ENCODE data around the gene CPLX3.
A peak's percentile ranks its signal among the peaks of the same experiment; 100 is the strongest.
"Not testable (repeated sequence)": the region's sequence is repeated elsewhere in the genome, so short reads cannot be mapped to it uniquely, and the experiment has no call there.

The CPLX3 gene, protein sequence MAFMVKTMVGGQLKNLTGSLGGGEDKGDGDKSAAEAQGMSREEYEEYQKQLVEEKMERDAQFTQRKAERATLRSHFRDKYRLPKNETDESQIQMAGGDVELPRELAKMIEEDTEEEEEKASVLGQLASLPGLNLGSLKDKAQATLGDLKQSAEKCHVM

DNA sequence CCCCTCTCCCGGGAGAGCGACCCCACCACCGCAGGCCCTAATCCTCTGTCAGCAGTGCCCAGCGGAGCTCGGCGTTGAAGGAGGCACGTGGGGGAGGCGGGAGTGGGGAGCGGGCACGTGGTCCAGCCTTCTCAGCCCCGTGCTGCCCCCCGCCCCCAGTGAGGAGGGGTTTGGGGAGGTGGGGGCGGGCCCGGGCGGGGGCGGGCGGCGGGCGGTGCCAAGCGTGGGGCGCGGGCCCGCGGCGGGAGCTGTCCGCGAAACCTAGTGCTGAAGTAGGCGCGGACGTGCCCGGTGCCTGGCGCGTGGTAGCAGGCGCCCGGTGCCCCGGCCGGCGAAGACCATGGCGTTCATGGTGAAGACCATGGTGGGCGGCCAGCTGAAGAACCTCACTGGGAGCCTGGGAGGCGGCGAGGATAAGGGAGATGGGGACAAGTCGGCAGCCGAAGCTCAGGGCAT is at the start of gene CPLX3:
Gene CPLX3, plus strand, starts transcription at position 264 of the 456 bp plus-strand sequence. Its CDS starts 77 bp downstream, at position 341.
- DNase-seq = peak in 17 of 56 donors; percentile 5 to 50 (median 16)

DNA sequence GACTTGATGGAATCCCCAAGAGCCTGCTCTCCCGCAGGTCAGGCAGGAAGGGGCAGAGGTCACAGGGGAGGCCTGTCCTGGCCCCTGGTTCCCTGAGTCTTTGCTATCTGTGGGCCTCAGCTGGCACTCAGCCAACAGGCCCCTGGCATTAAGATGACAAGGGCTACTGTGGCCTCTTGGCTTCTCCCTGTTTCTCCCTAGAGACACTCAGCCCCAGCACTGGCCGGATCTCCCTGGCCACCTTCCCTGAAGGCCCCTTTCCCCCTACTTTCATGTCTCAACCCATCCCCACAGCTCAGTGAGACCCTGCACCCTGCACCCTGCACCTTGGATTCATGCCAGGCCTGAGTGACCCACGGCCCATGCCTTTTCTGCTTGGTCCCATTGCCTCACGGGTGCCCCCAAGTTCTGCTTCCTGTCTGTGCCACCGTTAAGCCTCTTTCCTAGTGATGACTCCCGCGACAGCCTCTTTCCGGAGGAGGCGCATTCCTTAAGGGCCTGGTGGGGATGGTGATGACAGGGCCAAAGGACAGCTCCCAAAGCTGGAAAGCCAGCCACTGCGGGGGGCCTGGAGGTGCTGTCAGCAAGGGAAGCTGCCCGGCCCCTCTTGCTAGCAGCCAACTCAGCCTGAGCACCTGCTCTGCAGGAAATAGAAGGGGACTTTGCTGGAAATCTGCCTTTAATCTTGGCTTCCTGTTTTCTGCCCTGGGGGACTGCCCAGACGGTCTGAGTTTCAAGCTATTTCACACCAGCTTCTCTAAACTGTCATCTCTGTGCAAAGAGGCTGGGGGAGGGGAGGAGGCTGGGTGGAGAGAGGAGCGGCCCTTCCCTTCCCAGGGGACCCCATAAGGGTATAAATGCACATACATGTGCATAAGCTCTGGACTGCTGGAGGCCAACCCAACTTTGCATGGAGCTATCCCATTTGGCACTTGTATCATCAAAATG is 49.3 kb upstream of the CPLX3 start:
- DNase-seq = peak in 4 of 56 donors; percentile 18 to 41 (median 38)

DNA sequence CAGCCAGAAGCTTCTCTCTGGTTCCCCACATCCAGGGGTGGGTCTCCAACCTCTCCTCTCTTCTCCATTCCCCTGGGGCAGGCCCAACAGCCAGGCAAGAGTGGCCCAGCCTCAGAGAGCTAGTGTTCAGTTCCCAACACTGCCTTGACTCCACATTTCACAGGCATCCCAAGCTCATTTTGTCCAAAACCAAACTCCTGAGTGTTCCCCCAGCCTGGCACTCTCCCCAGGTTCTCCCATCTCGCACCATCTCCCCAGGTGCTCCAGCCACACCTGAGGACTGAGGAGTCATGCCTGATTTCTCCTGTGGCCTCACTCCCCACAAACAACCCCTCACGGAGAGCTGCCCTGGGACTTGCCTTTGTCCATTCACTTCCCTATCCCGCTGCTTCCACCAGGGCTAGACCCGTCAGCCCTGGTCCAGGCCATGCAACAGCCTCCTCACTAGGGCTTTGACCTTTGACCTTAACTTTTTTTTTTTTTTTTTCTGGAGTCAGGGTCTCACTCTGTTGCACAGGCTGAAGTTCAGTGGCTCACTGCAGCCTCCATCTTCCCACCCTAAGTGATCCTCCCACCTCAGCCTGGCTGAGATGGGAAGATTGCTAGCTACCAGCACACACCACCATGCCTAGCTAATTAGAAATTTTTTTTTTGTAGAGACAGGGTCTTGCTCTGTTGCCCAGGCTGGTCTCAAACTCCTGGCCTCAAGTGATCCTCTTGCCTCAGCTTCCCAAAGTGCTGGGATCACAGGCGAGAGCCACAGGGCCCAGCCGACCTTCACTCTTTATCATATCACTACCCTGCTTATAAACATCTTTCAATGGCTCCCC is 48.4 kb upstream of the CPLX3 start:
- DNase-seq = no peak

DNA sequence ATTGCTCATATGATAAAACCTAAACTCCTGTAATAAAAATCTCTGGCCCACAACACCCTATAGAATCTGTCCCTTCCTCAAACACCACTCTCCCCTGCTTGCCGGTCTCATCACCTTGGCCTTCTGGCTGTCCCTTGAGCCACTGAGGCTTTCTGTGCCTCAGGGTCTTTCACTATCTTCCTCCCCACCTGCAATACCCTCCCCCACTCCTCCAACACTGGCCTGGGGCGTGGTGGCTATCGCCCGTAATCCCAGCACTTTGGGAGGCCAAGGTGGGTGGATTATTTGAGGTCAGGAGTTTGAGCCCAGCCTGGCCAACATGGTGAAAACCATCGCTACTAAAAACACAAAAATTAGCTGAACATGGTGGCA is 47.8 kb upstream of the CPLX3 start:
- no peak for DNase-seq

DNA sequence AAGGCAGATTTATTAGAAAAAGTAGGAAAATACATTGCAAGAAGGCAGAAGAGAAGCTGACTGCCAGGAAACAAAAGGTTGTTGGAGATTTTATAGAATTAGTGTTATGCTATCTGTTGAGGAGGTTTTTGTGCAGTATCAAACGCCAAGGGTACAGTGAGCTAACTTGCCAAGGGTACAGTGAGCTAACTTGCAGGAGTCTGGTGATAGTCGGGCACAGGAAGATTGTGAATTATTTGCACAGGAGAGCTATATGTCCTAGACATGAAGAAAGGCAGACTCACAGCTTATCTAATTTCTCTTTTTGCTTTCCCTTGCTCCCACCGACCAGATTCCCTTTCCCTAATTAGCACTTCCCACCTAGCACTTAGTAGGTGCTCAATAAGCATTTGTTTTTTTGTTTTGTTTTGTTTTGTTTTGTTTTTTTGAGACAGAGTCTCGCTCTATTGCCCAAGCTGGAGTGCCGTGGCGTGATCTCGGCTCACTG is 47.2 kb upstream of the CPLX3 start:
- no peak for DNase-seq

DNA sequence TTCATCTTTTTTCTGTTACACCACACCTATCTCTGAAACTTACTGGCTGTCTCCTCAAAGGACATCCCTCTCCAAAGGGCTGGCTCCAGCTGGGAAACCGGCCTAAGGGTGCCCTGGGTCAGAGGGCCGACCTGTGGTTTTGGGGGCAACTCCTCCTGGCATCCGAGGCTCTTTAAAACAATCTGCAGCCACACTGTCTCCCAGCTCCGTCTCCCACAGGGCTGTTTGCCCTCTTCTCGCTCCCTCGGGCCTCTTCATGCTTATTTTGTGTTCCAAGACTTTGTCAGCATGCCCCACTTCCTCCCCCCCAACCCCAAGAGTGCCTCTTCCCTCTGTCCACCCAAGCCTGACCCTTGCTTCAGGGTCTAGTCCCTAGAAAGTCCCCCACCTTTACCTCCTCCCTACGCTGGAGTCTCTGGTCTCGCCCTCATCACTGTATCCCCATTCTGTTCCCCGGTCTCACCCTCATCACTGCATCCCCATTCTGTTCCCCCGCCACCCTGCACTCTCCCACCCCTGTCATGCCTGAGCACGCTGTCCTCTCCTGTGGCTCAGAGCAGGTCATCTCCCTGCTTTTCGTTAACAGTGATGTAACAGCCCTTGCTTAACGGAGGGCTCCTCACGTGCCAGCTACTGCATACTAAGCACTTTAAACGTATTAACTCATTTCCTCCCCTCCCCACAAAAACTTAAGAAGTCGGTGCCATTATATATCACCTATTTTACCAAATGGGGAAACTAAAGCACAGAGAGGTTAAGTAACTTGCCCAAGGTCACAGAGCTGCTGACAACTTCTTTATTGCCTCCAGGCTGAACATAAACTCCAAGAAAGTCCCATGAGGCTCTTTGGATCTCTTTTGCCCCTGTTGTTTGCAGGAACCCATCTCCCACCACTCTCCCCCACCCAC is 45.6 kb upstream of the CPLX3 start:
- DNase-seq = no peak

DNA sequence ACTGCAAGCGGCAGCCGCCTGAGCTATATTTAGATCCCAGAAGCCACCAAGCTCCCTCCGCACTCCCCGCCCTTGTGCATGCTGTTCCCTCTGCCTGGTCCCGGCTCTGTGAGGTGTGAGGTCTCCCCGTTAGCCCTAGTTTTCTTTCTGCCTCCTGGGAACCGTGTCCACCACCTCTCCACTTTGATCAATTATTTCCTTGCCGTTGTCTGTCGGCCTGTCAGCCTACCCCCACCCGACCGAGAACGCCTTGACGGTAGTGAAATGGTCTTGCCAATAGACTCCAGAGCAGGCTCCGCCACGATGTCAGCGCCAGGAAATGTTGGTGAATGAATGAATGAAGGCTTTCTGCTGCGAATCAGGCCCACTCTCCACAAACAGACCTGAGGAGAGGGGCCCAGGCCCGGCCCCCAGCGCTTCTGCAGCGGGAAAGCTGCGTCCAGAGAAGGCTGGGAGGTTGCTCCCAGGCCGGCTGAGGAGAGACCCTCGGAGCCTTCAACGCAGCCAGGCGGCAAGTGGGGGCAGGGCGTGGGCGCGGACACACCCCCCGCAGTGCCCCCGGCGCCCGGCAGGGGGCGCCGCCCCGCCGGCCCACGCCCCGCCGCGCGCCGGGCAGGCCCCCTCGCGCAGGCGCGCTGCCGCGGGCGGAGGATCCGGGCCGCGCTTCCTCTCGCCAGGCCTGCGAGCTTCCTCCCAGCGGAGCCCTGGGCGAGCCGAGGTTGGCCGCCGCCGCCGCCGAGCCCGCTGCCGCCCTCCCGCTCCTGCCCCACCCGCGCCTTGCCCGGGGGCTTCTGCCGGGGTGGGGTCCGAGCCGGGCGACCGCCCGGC is 44.8 kb upstream of the CPLX3 start, which contains the start of gene CSK:
Gene CSK, plus strand, starts transcription at position 650 of the 828 bp plus-strand sequence. CDS start 16,218 bp downstream, outside the sequence.
- DNase-seq = peak in 41 of 56 donors; percentile 27 to 78 (median 54)

DNA sequence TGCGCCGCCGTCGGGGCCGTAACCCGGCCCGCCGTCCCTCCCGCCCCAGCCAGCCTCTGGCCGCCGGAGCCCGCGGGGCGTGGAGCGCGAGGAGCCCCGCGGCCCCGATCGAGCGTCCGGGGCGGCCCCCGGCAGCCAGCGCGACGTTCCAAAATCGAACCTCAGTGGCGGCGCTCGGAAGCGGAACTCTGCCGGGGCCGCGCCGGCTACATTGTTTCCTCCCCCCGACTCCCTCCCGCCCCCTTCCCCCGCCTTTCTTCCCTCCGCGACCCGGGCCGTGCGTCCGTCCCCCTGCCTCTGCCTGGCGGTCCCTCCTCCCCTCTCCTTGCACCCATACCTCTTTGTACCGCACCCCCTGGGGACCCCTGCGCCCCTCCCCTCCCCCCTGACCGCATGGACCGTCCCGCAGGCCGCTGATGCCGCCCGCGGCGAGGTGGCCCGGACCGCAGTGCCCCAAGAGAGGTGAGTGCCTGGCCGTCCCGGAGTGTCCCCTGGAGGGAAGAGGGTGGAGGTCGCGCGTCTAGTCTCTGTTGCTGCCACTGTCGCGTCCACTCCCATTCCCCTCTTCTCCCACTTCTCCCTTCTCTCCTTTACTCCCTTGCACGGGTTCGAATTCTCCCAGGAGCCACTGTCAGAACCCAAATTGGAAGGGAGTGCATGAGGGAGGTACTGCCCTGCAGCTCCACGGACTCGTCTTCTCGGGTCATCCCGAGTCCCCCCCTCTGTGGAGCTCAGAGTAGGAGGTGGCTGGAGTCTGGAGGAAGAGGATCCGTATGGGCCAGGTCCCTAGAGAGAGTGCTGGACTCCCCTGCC is 44.0 kb upstream of the CPLX3 start:
- DNase-seq = peak in 7 of 56 donors; percentile 18 to 52 (median 37)

DNA sequence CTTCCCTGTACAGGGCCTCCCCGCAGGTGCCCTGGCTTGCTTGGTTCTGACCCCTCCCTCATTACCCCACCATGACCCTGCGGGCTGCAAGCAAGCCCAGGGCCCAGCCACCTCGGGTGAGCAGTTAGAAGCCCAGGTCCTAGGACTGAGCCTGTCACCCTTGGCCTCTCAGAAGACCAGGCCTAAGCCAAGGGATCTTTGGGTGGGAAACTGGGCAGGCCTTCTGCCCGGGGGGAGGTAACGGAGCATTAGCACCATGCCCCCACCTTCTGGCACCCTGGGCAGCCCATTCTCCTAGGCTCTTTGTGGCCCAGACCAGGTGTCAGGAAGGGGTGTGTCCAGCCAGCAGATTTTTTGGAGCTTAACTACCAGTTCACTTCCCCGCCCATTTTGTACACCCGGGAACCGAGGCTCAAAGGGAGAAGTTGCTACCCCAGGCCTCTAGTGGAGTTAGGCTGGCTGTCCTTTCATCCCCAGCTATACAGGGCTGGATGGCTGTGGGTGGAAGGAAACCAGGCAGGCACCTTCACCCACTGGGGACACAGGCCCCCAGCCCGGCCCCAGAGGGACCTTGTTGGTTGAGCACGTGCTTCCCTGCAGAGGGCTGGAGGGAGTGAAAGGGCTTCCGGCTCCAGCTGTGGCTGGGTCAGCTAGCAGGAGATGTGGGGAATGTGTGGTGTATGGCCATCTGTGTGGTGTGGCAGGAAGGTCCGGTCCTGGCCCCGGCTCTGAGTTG is 43.2 kb upstream of the CPLX3 start:
- peak in 4 of 56 donors; percentile 12 to 37 (median 26) for DNase-seq

DNA sequence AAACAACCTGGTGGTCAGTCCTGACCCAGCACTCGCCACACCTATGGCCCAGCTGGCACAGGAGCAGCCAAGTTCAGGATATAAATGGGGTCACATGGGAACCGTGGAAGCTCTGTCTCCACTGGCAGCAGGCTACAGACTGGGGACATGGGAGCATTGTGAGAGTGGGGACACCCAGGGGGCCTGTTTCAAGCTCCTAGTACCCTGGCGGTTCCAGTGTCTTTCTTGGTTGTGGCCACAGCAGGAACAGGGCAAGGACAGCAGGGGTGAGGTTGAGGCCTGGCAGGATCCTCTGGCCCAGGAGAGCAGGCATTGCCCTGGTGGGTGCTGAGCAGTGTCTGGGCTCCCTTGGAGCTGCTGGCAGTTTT is 42.6 kb upstream of the CPLX3 start:
- DNase-seq = peak in 1 of 56 donors; percentile 11

DNA sequence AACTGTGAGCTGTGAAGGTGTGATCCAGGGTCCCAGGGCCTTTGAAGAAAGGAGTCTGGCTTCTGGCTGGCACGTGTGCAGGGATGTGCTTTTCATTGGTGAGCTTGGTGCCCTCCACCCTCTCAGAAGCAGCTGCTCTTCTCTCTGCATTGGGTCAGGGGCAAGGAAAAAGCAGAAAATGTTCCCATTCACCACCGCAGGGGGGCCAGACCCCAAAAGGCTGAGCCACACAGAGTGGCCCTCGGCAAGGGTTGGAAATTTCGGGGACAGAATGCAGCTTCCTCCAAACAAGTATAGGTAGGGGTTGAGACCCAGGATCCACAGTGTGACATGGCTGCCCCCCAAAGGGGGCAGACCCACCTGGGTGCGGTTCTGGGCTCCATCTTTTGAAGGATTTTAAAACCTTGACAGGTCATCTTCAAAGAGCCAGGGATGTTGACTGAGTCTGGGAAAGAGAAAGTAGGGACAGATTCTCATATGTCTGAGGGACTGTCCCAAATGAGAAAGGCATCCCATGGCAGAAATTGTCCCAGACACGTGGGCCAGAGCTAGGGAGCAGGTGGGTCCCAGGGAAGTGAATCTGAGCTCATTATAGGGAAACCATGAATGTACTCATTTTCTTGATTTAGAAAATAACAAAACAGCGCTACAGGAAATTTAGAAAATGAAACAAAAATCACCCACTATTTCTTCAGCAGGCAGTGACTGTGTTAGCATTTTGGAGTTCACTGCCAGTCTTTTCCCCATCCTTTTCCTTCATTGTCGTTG is 41.8 kb upstream of the CPLX3 start:
- no peak for DNase-seq

DNA sequence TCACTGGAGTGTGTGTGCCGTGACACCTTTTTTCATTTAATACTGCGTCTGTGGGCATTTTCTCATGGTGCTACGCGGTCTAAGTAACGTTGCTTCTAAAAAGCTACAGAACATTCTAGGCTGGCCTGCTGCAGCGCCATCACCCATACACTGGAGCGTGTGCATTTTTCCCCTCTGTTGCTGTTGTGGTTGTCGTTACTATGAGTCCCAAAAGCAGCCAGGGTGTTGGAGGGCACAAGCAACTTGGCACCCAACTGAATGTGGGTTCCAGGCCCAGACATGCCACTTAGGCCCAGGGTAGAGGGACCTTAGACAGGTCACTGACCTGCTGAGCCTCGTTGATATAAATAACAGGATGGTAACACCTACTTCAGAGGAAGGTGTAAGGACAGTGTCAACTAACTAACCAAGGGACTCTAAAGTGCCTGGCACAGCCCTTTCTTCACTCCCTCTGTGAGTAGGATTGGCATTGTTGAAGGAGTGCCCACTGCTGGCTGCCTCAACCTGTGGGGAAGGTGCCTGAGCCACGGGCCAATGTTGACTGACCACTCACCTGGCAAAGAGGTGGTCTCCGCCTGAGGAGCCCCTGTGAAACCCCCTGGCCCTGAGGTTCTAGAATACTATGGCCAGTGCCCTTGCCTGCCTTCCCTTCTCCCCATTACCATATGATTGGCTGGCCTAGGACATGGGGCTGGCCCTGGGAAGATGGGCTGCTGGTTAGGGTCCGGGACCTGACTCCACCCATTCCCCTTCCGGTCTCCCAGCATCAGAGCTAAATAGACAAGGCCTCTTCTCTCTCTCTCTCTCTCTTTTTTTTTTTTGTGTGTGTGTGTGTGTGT is 41.0 kb upstream of the CPLX3 start:
- DNase-seq = no peak

DNA sequence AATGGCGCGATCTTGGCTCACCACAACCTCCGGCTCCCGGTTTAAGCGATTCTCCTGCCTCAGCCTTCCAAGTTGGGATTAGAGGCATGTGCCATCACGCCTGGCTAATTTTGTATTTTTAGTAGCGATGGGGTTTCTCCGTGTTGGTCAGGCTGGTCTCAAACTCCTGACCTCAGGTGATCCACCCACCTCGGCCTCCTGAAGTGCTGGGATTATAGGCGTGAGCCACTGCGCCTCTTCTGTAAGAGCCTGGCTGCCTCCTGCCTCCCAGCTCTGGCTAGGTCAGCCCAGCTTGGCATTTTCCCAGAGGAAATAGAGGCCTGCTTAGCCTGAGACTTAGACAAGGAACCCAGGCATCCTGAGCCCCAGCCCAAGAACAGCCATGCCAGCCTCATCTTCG is 40.3 kb upstream of the CPLX3 start:
- not testable (repeated sequence) for DNase-seq

DNA sequence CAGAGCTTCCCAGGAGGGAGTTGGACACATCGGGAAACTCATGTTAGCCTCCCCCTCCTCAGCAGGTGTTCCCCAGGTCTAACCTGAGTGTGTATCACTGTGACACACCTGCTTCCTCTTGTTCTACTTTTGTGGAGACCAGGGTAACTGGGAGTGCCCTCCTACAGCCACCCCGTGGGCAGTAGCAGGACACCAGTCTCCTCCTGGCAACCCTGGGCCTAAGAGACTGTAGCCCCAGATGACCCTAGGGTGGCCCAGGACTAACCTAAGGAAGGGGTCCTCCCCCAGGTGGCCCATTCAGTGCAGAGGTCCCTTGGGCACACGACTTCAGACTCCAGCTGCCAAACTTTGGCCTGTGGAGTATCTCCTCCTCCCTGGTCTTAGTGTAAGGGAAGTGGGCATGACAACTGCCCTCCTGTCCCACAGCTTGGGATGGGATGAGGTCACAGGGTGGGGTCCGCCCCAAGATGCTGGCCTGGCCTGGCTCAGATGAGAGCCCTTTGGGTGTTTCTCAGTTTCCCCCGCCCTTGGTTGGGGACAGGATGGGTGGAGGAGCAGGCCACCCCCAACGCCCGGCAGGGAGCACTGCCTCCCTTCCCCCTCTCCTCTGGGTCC is 39.8 kb upstream of the CPLX3 start:
- no peak for DNase-seq

All from nucleus accumbens (tissue), 56 donors.